Measurements from ENCODE around the gene NOL12. TPM values are rescaled to one million over a fixed set of nuclear protein-coding genes. Genes with fewer than 3 reads are reported as not detected.
"Not testable (repeated sequence)": the region's sequence is repeated elsewhere in the genome, so short reads cannot be mapped to it uniquely, and the experiment has no call there.

The NOL12 gene
- total RNA-seq, 3 donors from 2014 or later (not counting 1 experiment from before 2014, with no cell fraction given) = 28.0 to 45.1 (median 39.0) TPM

DNA sequence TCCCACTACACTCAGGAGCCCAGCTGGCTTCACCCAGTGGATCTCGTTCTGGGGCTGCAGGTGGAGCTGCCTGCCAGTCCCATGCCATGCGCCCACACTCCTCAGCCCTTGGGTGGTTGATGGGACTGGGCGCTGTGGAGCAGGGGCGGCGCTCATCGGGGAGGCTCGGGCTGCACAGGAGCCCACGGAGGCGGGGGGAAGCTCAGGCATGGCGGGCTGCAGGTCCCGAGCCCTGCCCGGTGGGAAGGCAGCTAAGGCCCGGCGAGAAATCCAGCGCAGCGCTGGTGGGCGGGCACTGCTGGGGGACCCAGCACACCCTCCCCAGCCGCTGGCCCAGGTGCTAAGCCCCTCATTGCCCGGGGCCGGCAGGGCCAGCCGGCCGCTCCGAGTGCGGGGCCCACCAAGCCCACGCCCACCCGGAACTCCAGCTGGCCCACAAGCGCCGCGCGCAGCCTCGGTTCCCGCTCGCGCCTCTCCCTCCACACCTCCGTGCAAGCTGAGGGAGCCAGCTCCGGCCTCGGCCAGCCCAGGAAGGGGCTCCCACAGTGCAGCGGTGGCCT is 31.7 kb downstream of the NOL12 start:
- 97% methylated on average over 38 of the region's 38 CpGs for WGBS (ENCODE audit: insufficient coverage)
- H3K4me3 Mint-ChIP-seq; H3K27ac ChIP-seq (ENCODE audit: low read length); H3K27me3 ChIP-seq (ENCODE audit: control insufficient read depth, insufficient read depth, low read length); H3K27me3 Mint-ChIP-seq (ENCODE audit: low read depth in 2 of 2); H3K27ac Mint-ChIP-seq; intact Hi-C loops (cut with micrococcal nuclease); H3K36me3 Mint-ChIP-seq; H3K4me1 Mint-ChIP-seq; H3K36me3 ChIP-seq (ENCODE audit: control insufficient read depth, insufficient read depth, low read length); H3K4me1 ChIP-seq (ENCODE audit: control insufficient read depth, insufficient read depth, low read length); ATAC-seq; H3K4me3 ChIP-seq (ENCODE audit: low read length); H3K9me3 Mint-ChIP-seq; H3K9me3 ChIP-seq (ENCODE audit: control insufficient read depth, insufficient read depth, low read length); DNase-seq: not testable (repeated sequence)

DNA sequence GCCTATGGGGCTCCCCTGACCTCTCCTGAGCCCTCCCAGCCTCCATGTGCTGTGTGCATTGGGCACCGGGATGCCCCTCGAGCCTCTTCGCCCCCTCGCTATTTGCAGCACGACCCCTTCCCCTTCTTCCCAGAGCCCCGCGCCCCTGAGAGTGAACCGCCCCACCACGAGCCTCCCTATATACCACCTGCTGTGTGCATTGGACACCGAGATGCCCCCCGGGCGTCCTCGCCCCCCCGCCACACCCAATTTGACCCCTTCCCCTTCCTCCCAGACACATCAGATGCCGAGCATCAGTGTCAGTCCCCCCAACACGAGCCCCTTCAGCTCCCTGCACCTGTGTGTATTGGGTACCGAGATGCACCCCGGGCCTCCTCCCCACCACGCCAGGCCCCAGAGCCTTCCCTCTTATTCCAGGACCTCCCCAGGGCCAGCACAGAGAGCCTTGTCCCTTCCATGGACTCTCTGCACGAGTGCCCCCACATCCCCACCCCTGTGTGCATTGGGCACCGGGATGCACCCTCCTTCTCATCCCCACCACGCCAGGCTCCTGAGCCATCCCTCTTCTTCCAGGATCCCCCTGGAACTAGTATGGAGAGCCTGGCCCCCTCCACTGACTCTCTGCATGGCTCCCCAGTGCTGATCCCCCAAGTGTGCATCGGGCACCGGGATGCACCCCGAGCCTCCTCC is 39.6 kb downstream of the NOL12 start:
- DNase-seq (no peak), ATAC-seq (no peak)
- Mint-ChIP-seq H3K9me3 (no peaks in the 10 kb centered on the region), H3K4me1 (peaks cover 0 to 5% of the 10 kb centered on the region in 2 donors), H3K4me3 (no peak overlapping the region), H3K27me3 (ENCODE audit: low read depth in 2 of 2) (no peaks in the 10 kb centered on the region), H3K27ac (peak overlapping the region in 1 of 2 donors; percentile 33), H3K36me3 (no peaks in the 10 kb centered on the region)
- intact Hi-C loops (cut with micrococcal nuclease) = no loop called here
- WGBS (ENCODE audit: insufficient coverage) = 93% methylated on average over 25 of the region's 25 CpGs
- Histone ChIP-seq H3K9me3 (ENCODE audit: control insufficient read depth, insufficient read depth, low read length) (no peaks in the 10 kb centered on the region), H3K36me3 (ENCODE audit: control insufficient read depth, insufficient read depth, low read length) (no peaks in the 10 kb centered on the region), H3K27me3 (ENCODE audit: control insufficient read depth, insufficient read depth, low read length) (no peaks in the 10 kb centered on the region), H3K4me1 (ENCODE audit: control insufficient read depth, insufficient read depth, low read length) (peaks cover 3% of the 10 kb centered on the region), H3K4me3 (ENCODE audit: low read length) (no peak overlapping the region), H3K27ac (ENCODE audit: low read length) (no peak overlapping the region)
- TF ChIP-seq, protein P1, sequence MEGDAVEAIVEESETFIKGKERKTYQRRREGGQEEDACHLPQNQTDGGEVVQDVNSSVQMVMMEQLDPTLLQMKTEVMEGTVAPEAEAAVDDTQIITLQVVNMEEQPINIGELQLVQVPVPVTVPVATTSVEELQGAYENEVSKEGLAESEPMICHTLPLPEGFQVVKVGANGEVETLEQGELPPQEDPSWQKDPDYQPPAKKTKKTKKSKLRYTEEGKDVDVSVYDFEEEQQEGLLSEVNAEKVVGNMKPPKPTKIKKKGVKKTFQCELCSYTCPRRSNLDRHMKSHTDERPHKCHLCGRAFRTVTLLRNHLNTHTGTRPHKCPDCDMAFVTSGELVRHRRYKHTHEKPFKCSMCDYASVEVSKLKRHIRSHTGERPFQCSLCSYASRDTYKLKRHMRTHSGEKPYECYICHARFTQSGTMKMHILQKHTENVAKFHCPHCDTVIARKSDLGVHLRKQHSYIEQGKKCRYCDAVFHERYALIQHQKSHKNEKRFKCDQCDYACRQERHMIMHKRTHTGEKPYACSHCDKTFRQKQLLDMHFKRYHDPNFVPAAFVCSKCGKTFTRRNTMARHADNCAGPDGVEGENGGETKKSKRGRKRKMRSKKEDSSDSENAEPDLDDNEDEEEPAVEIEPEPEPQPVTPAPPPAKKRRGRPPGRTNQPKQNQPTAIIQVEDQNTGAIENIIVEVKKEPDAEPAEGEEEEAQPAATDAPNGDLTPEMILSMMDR (IDR thresholded peaks at IDR 0.05) = no peak

DNA sequence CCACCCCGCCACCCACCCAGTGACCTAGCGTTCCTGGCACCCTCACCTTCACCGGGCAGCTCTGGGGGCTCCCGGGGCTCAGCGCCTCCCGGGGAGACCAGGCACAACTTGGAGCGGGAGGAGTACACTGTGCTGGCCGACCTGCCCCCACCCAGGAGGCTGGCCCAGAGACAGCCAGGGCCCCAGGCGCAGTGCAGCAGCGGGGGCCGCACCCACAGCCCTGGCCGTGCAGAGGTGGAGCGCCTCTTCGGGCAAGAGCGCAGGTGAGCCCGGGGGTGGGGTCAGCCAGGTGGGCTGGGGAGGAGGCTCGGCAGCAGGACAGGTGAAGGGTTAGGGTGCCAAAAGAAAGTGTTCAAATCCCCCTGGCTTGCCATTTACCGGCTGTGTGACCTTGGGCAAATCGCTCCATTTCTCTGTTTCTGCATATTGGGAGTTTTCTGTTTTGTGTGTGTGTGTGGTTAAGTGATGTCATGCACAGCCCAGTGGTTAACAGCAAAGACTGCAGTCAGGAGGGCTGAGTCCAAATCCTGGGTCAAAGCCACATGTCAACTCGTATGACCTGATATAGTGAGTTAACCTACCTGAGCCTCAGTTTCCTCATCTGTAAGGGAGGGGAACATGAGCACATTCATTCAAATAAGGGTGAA is 40.2 kb downstream of the NOL12 start:
- peak in 2 of 3 donors; percentile 70 to 76 for ATAC-seq
- Histone ChIP-seq H3K4me1 (ENCODE audit: control insufficient read depth, insufficient read depth, low read length) (peaks cover 3% of the 10 kb centered on the region), H3K27ac (ENCODE audit: low read length) (no peak overlapping the region), H3K27me3 (ENCODE audit: control insufficient read depth, insufficient read depth, low read length) (no peaks in the 10 kb centered on the region), H3K9me3 (ENCODE audit: control insufficient read depth, insufficient read depth, low read length) (no peaks in the 10 kb centered on the region), H3K4me3 (ENCODE audit: low read length) (no peak overlapping the region), H3K36me3 (ENCODE audit: control insufficient read depth, insufficient read depth, low read length) (no peaks in the 10 kb centered on the region)
- Mint-ChIP-seq H3K4me3 (no peak overlapping the region), H3K36me3 (no peaks in the 10 kb centered on the region), H3K4me1 (peaks cover 0 to 5% of the 10 kb centered on the region in 2 donors), H3K27me3 (ENCODE audit: low read depth in 2 of 2) (no peaks in the 10 kb centered on the region), H3K27ac (no peak overlapping the region), H3K9me3 (no peaks in the 10 kb centered on the region)
- intact Hi-C loops (cut with micrococcal nuclease) = no loop called here
- DNase-seq = no peak
- 88% methylated on average over 20 of the region's 20 CpGs for WGBS (ENCODE audit: insufficient coverage)
- TF ChIP-seq, protein P1 (IDR thresholded peaks at IDR 0.05) = no peak

DNA sequence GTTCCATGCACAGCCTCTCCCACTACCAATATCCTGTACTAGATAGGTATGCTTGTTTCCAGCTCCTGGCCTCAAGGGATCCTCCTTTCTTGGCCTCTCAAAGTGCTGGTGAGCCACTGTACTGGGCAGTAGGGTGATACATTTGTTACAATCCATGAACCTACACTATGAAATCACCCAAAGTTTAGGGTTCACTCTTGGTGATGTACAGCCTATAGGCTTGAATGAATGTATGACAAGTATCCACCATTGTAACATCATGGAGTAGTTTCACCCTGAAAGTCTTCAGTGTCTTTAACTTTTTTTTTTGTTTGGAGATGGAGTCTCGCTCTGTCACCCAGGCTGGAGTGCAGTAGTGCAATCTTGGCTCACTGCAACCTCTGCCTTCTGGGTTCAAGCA is 42.5 kb downstream of the NOL12 start:
- Mint-ChIP-seq H3K9me3 (no peaks in the 10 kb centered on the region), H3K27me3 (ENCODE audit: low read depth in 2 of 2) (no peaks in the 10 kb centered on the region), H3K27ac (no peak overlapping the region), H3K4me1 (peaks cover 0 to 5% of the 10 kb centered on the region in 2 donors), H3K4me3 (no peak overlapping the region), H3K36me3 (no peaks in the 10 kb centered on the region)
- Histone ChIP-seq H3K4me3 (ENCODE audit: low read length) (no peak overlapping the region), H3K4me1 (ENCODE audit: control insufficient read depth, insufficient read depth, low read length) (peaks cover 3% of the 10 kb centered on the region), H3K27ac (ENCODE audit: low read length) (no peak overlapping the region), H3K9me3 (ENCODE audit: control insufficient read depth, insufficient read depth, low read length) (no peaks in the 10 kb centered on the region), H3K36me3 (ENCODE audit: control insufficient read depth, insufficient read depth, low read length) (no peaks in the 10 kb centered on the region), H3K27me3 (ENCODE audit: control insufficient read depth, insufficient read depth, low read length) (no peaks in the 10 kb centered on the region)
- TF ChIP-seq, protein P1 (IDR thresholded peaks at IDR 0.05) = no peak
- DNase-seq (no peak), ATAC-seq (no peak)
- WGBS (ENCODE audit: insufficient coverage) = 100% methylated on average over 1 of the region's 1 CpG
- intact Hi-C loops (cut with micrococcal nuclease) = no loop called here
